ENCODE measurements around the gene FRRS1. TPM values are rescaled to one million over a fixed set of nuclear protein-coding genes. Genes with fewer than 3 reads are reported as not detected.
"Not testable (repeated sequence)": the region's sequence is repeated elsewhere in the genome, so short reads cannot be mapped to it uniquely, and the experiment has no call there.

Gene FRRS1
- total RNA-seq, 1 donor, result 23.2 TPM

DNA sequence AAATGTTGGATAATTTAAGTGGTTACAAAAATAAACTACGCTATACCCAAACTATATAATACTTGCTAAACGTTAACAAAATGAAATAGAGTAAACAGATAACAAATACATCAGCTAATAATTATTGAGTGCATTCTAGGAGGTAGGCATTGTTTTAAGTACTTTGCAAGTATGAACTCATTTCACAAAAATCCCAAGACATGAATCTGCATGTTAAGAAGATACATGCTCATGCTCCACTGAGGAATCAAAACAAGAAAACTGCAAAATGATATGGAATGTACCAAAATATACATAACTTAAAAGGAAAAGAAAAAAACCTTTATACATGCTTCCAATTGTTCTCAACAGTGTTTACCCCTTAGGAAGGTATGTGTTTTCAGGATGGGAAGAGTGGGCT, 2.5 kb downstream of the FRRS1 start:
- no peaks in the 10 kb centered on the region for H3K9me3 ChIP-seq (ENCODE audit: low read depth, low read length)
- no peak overlapping the region for H2AFZ ChIP-seq (ENCODE audit: low read length)
- peaks cover 5% of the 10 kb centered on the region for H3K4me1 ChIP-seq (ENCODE audit: insufficient read depth, low read length)
- H3K4me2 ChIP-seq (ENCODE audit: insufficient read depth, low read length), result no peak overlapping the region
- no peaks in the 10 kb centered on the region for H3K79me2 ChIP-seq (ENCODE audit: insufficient read depth, low read length)
- H3K27ac ChIP-seq (ENCODE audit: low read depth, low read length), result no peak overlapping the region
- no peaks in the 10 kb centered on the region for H3K27me3 ChIP-seq (ENCODE audit: insufficient read depth, low read length)
- TF ChIP-seq, protein P1, sequence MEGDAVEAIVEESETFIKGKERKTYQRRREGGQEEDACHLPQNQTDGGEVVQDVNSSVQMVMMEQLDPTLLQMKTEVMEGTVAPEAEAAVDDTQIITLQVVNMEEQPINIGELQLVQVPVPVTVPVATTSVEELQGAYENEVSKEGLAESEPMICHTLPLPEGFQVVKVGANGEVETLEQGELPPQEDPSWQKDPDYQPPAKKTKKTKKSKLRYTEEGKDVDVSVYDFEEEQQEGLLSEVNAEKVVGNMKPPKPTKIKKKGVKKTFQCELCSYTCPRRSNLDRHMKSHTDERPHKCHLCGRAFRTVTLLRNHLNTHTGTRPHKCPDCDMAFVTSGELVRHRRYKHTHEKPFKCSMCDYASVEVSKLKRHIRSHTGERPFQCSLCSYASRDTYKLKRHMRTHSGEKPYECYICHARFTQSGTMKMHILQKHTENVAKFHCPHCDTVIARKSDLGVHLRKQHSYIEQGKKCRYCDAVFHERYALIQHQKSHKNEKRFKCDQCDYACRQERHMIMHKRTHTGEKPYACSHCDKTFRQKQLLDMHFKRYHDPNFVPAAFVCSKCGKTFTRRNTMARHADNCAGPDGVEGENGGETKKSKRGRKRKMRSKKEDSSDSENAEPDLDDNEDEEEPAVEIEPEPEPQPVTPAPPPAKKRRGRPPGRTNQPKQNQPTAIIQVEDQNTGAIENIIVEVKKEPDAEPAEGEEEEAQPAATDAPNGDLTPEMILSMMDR (IDR thresholded peaks at IDR 0.05; ENCODE audit: extremely low read depth, low read depth, low read length), result no peak
- no peaks in the 10 kb centered on the region for H4K20me1 ChIP-seq (ENCODE audit: insufficient read depth, low read length)
- DNase-seq (ENCODE audit: insufficient read length, low spot score, missing footprints), result no peak
- no peaks in the 10 kb centered on the region for H3K36me3 ChIP-seq (ENCODE audit: insufficient read depth, low read length)
- H3K4me3 ChIP-seq (ENCODE audit: insufficient read depth, low read length), result no peak overlapping the region

DNA sequence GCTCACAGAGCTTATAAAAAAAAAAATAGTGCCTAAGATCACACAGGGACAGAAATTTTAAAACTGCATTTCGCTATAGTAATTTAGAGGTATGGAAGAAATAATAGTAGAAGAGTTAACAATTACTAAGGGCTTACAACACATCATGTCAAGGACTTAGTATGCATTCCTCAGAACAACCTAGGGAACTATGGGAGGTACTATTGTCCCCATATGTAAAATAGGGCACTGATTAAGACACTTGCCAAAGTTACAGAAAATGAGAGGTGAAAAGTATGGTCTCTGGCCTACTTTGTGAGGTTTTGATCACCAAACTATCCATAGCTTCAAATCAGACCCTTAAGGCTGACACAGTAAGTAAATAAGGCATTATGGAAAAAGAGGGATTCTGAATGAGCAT, 4.7 kb downstream of the FRRS1 start:
- H2AFZ ChIP-seq (ENCODE audit: low read length), result peak overlapping the region; percentile 57
- no peaks in the 10 kb centered on the region for H3K36me3 ChIP-seq (ENCODE audit: insufficient read depth, low read length)
- no peak overlapping the region for H3K4me2 ChIP-seq (ENCODE audit: insufficient read depth, low read length)
- H3K79me2 ChIP-seq (ENCODE audit: insufficient read depth, low read length), result no peaks in the 10 kb centered on the region
- no peaks in the 10 kb centered on the region for H4K20me1 ChIP-seq (ENCODE audit: insufficient read depth, low read length)
- no peaks in the 10 kb centered on the region for H3K27me3 ChIP-seq (ENCODE audit: insufficient read depth, low read length)
- TF ChIP-seq, protein P1 (IDR thresholded peaks at IDR 0.05; ENCODE audit: extremely low read depth, low read depth, low read length), result no peak
- H3K4me3 ChIP-seq (ENCODE audit: insufficient read depth, low read length), result no peak overlapping the region
- H3K27ac ChIP-seq (ENCODE audit: low read depth, low read length), result no peak overlapping the region
- peaks cover 3% of the 10 kb centered on the region for H3K4me1 ChIP-seq (ENCODE audit: insufficient read depth, low read length)
- H3K9me3 ChIP-seq (ENCODE audit: low read depth, low read length), result no peaks in the 10 kb centered on the region
- no peak for DNase-seq (ENCODE audit: insufficient read length, low spot score, missing footprints)

DNA sequence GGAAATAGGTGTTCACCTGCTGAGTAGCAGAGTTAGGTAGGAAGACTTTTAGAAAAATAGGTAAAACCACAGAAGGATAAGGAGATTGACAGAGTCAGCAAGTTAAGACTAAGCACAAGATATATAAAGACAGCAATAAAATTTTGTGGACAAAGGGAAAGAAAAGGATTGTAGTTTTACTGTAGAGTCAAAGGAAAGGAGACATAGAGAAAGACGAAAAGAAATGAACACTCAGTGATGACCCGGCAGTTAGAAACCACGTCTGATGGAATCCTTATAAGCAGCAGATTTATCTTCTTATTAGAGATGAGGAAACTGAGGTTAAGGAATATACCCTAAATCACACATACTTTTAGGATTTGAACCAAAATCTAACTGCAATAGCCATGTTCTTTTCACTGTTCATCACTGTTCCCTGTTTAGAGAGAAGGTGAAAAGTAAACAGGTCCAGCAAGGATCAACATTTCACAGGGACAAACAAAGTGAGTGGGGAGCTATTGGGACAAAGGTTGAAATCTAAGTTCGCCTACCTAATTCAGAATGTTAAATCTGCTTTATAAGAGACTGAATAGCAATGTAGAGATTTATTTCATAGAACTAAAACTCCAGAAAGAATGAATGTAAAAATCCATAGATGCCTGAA, 6.8 kb downstream of the FRRS1 start:
- H3K27ac ChIP-seq (ENCODE audit: low read depth, low read length), result no peak overlapping the region
- H3K27me3 ChIP-seq (ENCODE audit: insufficient read depth, low read length), result no peaks in the 10 kb centered on the region
- H3K4me1 ChIP-seq (ENCODE audit: insufficient read depth, low read length), result peaks cover 6% of the 10 kb centered on the region
- TF ChIP-seq, protein P1 (IDR thresholded peaks at IDR 0.05; ENCODE audit: extremely low read depth, low read depth, low read length), result no peak
- H2AFZ ChIP-seq (ENCODE audit: low read length), result no peak overlapping the region
- no peaks in the 10 kb centered on the region for H3K79me2 ChIP-seq (ENCODE audit: insufficient read depth, low read length)
- no peak overlapping the region for H3K4me2 ChIP-seq (ENCODE audit: insufficient read depth, low read length)
- no peak for DNase-seq (ENCODE audit: insufficient read length, low spot score, missing footprints)
- H3K4me3 ChIP-seq (ENCODE audit: insufficient read depth, low read length), result no peak overlapping the region
- H3K36me3 ChIP-seq (ENCODE audit: insufficient read depth, low read length), result no peaks in the 10 kb centered on the region
- H4K20me1 ChIP-seq (ENCODE audit: insufficient read depth, low read length), result no peaks in the 10 kb centered on the region
- H3K9me3 ChIP-seq (ENCODE audit: low read depth, low read length), result no peaks in the 10 kb centered on the region

DNA sequence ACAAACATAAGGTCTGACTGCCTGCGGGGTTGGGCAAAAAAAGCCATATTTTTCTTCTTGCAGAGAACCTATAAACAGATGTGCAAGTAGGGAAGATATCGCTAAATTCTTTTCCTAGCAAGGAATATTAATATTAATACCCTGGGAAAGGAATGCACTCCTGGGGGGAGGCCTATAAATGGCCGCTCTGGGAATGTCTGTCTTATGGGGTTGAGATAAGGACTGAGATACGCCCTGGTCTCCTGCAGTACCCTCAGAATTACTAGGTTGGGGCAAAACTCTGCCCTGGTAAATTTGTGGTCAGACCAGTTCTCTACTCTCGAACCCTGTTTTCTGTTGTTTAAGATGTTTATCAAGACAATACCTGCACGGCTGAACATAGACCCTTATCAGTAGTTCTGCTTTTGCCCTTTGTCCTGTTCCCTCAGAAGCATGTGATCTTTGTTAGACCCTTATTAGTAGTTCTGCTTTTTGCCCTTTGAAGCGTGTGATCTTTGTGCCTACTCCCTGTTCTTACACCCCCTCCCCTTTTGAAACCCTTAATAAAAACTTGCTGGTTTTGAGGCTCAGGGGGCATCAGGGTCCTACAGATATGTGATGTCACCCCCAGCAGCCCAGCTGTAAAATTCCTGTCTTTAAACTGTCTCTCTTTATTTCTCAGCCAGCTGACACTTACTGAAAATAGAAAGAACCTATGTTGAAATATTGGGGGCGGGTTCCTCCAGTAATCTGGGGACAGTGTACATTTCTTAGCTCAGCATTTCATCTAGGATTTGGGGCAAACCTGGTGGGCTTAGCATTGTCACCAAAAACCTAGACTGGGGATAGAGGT, 7.5 kb downstream of the FRRS1 start:
- H3K79me2 ChIP-seq (ENCODE audit: insufficient read depth, low read length); H3K4me1 ChIP-seq (ENCODE audit: insufficient read depth, low read length); H3K27ac ChIP-seq (ENCODE audit: low read depth, low read length); DNase-seq (ENCODE audit: insufficient read length, low spot score, missing footprints); H3K36me3 ChIP-seq (ENCODE audit: insufficient read depth, low read length); H3K4me2 ChIP-seq (ENCODE audit: insufficient read depth, low read length); H3K27me3 ChIP-seq (ENCODE audit: insufficient read depth, low read length); H3K9me3 ChIP-seq (ENCODE audit: low read depth, low read length); H3K4me3 ChIP-seq (ENCODE audit: insufficient read depth, low read length); H2AFZ ChIP-seq (ENCODE audit: low read length); H4K20me1 ChIP-seq (ENCODE audit: insufficient read depth, low read length): not testable (repeated sequence)
